GM21423 (cell line): Measurements from ENCODE around the gene KCNIP4.

Experiments used
- ATAC-seq: cut with Tn5 transposase; IDR thresholded peaks from one replicate; pipeline ENCODE4 v1.9.1; 2021; ENCODE audit warnings: mild to moderate bottlenecking, moderate library complexity; ENCODE audit not compliant: unreplicated experiment

Gene KCNIP4

DNA sequence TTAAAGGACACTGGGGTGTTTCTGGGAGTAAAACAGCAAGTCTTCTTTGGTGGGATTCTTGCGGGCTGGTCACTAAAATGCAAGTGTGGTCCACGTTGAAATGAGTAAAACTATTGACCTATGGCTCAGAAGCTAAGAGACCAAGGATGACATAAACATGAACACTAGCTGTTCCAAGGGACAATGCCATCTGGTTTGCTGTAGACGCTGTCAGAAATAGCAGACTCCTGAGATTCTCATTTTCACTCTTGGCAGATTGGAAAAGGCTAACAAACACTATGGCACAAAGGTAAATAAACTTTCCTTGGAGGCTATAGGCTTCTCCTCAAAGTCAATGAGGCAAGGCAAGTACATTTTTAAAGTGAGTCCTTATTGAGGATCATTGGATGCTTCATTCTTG lies 343.6 kb downstream of the KCNIP4 start:
- ATAC-seq = no peak

DNA sequence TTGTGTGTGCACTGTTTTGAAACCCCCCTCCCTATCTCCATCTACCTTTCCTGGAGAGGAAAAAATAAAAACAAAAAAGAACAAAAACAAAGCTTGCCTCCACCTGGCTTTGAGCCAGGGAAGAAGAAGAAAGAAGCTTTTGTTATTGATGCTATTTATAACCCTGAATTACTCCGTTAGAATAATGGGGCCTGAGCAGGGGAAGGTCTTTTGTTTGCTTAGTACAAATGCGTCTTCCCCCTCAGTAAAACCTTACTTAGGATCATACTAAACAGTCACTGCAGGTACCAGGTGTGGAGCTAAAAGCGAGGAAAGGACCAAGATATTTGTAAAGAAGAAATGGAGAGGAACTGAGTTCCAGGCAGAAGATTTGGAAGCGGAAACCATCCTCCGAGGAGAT lies 352.1 kb downstream of the KCNIP4 start:
- ATAC-seq = no peak

DNA sequence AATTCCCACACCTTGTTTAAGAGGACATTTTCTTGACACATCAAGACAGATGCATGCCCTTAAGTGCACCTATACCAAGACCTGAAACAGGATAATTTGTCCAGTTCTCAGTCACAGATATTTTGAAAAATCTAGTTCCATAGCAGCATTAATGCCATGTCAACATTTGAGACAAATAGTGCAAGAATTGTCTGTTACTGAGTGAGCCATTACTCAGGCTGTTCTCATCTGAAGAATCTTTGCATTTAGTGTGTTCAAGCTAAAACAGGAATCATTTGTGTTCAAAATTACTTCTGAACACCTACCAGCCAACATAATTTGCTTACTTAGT lies 354.9 kb downstream of the KCNIP4 start:
- ATAC-seq = no peak

DNA sequence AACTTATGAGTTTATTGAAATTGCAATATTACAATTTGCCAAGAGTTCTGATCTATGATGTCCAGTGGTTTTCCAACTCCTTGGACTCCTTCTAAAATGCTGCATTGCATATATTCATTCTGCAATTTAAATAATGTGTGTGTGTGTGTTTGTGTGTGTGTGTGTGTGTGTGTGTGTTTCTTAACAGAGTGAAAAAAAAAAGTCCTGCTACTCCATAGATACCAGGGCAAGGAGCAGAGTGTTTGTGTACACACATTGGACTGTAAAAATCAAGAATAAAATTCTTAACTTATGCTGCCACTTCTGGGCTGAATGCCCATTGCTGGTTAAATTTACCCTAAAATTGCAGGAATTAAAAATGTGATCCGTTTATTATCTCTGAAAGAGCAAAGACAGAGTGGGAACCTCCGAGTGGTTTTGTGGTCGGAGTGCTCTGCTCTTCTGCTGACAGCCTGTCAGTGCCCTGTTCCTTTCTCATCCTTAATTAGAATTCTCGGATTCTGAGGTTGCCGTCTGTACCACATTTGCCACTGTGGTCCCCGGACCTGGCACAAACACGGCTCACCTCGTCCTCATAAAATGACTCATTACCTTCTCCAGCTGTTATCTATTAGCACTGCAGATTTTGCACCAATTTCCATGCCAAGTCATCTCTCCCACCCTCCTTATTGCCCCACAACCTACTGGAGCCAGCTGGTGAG lies 355.5 kb downstream of the KCNIP4 start:
- no peak for ATAC-seq

DNA sequence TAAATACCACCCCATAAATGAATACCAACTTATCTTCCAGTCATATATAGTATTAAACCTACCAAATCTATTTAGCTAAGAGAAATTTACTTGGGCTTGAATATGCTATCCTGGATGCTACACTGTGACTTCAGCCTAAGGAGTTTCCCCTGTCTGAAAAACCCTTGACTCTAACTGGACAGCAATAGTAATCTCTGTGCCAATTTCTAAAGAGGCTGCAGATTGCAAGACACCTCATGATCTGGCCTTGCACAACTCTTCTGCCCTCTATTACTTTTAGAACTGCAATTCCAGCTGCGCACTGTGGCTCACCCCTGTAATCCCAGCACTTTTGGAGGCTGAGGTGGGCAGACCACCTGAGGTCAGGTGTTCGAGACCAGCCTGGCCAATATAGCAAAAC lies 371.5 kb downstream of the KCNIP4 start:
- no peak for ATAC-seq

DNA sequence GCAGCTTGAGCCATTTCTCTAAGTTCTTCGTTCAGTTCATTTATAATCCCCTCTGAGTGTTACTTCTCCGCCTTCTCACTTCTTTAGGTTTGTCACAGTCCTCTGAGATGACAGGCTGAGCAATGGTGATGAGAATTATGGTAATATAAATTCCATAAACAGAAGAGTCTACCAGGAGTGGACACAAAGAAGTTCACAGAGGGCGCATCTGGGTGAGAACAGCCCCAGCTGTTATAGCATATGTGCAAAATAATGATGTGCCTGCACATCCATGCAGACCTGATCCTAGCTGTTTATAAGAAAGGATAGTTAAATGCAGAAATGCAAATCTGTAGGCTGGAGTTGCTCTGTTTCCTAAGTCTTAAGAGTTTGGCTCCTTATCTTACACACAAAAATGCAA lies 377.5 kb downstream of the KCNIP4 start:
- ATAC-seq = no peak

DNA sequence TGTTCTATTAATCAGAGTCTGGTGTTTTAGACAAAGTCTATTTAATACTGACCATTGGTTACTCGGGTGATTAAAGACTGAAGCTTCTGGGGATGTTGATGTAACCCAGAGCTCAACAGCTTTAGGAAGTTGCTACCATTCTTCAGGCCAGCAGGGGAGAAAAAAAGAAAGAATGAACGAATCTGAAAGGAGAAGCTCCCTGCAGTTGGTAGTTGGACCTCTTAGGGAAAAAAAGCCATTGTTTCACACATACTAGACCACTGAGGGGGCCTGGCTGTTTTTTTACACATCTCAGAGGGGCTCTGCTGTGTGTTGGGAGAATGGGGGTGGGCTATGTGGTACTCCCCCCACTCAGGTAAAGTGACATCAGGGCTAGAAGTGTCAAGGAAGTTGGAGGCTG lies 378.9 kb downstream of the KCNIP4 start:
- ATAC-seq = no peak

DNA sequence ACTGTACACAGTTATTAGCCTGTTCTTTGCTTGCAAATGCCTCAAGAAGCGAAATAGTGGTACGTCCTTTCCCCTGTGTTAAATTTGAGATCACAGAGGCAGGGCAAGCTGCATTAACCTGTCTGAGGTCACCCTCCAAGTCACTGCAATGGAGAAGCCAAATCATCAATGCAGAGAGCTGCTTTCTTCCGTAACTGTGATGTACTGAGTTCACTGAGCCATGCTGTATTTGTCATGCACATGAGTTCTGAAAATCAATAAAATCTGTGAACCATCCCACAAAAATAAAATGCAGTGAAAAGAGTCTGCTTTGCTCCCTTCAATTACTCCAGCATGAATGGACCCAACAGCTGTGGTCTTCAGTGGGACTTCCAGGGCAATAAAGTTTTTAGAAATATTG lies 393.5 kb downstream of the KCNIP4 start:
- ATAC-seq = no peak

DNA sequence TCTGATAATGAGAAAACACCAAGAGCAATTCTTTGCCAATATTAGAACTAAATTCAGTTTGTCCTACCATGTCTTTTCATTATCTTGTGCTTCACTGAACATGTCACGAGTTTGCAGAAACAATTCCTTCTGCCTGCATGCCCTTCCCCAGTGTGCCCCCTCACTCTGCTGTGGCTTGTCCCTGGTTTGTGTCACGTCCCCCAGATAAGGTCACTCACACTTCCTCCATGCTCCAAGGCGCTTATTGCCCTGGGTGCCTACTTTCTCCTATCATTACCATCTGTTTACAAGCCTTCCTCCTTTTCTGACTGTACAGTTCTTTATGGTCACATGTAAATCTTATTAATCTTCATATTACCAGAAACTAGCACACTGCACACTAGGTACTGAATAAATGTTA lies 394.1 kb downstream of the KCNIP4 start:
- no peak for ATAC-seq

DNA sequence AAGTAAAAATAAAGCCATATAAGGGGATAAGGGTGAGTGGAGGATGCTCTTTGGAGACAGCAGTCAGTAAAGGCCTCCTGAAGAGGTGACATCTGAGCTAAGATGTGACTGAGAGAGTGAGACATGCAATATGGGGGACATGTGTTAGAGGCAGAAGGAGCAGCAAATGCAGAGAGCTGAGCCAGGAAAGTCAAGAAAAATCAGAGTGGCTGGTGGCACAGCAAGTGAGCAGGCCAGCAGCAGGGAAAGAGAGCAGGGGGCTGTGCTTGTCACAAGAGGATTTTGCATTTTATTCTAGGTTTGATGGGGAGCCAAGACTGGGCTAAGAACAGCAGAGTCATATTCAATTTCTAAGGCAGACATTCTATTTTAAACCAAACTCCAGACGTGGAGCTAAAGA lies 394.5 kb downstream of the KCNIP4 start:
- no peak for ATAC-seq

DNA sequence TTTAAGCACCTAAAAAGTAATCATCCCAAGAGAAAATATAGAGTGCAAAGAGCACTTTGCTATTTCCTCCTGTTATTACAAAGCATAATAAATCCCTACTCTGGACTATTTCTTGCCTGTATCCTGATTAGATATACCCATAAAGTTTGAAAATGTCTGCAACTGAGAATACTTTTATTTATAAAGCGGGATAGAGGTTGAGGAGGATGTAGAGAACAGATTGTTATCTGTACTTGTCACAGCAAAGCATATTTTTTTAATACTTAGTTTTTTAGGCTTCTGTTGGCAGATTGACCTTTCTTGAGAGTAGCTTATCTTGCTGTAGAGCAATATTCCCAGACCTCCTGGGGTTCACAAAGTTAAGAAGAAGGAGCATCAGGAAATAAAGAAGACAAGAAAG lies 396.1 kb downstream of the KCNIP4 start:
- ATAC-seq = no peak

DNA sequence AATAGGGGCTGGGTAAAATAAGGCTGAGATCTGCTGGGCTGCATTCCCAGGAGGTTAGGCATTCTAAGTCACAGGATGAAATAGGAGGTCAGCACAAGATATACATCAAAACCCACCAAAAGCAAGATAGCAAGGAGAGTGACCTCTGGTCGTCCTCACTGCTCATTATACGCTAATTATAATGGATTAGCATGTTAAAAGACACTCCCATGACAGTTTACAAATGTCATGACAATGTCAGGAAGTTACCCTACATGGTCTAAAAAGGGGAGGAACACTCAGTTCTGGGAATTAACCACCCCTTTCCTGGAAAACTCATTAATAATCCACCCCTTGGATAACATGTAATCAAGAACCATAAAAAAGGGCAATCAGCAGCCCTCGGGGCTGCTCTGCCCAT lies 403.6 kb downstream of the KCNIP4 start:
- ATAC-seq = no peak

DNA sequence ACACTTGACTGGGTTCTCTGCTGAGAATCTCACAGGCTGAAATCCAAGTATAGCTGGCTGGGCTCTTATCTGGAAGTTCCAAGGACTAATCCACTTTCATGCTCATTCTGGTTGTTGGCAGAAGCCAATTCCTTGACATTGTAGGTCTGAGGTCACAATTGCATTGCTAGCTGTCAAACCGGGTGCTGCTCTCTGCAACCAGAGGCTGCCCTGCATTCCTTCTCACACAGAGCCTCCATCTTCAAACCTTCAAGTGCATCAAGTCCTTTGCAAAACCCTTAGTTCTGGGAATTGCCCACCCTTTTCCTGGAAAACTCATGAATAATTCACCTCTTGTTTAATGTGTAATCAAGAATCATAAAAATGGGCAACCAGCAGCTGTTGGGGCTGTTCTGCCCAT lies 404.2 kb downstream of the KCNIP4 start:
- ATAC-seq = no peak

DNA sequence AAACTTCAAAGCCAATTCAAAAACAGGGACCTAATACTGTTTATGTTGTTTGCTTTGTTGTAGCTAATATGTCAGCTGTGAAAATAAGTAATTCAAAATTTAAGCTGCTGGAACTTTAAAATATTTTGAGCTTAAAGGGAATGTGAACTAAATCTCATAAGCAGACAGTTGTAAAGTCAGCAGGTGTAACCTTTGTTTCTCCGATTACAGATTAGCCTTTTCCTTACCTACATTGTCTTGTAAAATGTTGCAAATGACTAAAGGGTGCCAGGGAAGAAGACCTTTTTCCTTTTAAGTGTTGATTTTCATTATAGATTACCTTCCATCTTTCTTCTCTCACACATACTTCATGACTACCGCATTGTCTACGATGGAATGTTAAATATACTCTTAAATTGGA lies 405.1 kb downstream of the KCNIP4 start:
- no peak for ATAC-seq

DNA sequence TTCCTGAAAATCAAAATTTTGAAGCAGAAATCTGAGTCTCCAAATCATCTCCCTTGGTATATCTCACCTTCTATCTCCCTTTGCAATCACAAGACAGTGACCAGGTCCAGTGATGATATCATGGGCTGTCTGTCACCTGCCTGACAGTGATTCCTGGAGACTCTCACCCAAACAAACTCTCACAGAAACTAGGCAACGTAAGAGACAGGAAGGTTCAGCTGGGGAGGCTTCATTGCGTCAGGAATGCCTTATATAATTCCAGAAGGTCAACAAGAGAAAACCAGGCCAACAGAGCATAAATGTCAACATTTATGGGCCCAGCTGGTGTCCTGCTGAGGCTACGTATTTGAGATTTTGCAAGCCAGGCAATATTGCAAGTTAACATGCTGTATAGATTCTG lies 412.7 kb downstream of the KCNIP4 start:
- ATAC-seq = no peak

DNA sequence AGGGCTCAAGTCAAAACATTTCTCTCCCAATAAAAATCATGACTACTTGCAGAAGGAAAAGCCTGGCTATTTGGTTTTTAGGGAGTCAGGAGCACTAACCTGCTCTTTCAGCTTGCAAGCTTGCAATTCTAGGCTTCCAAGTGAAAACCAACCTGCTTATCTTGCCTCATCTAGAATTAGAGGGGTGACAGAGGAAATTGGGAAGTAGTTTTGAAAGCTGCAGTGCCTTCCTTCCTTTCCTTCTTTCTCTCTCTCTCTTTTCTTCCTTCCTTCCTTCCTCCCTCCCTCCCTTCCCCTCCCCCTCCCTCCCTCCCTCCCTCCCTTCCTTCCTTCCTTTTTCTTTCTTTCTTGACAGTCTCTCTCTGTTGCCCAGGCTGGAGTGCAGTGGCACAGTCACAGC lies 417.5 kb downstream of the KCNIP4 start:
- no peak for ATAC-seq

DNA sequence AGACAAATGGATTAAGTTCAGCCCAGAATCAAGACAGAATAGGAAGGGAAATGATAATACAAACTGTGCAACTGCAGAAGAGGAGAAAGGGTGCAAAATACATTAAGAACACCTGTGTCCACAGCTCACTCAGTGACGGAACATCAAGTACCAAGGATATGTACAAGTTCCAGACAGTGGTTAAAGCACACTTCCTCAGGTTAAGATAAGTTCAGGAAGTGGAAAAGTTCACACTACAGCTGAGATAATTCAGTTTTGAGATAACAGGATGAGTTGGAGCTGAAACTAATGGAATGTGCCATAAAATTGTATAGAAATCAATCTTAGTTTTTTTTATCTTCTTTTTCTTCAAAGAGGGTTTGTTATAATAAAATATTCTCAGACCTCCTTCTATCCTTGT lies 419.4 kb downstream of the KCNIP4 start:
- ATAC-seq = no peak

DNA sequence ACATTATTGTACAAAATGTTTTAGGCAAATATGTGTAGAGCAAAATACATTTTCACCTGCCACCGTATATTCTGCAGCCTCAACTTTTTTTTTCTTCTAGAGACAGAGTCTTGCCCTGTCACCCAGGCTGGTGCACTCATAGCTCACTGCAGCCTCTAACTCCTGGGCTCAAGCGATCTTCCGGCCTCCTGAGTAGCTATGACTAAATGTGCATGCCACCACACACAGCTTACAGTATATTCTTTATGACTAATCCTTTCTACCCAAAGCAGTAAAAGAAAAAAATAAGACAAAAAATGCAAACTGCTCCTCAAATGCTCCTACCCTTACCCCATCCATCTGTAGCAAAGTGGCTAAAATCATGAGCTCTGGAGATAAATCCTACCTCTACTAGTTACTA lies 426.3 kb downstream of the KCNIP4 start:
- no peak for ATAC-seq

DNA sequence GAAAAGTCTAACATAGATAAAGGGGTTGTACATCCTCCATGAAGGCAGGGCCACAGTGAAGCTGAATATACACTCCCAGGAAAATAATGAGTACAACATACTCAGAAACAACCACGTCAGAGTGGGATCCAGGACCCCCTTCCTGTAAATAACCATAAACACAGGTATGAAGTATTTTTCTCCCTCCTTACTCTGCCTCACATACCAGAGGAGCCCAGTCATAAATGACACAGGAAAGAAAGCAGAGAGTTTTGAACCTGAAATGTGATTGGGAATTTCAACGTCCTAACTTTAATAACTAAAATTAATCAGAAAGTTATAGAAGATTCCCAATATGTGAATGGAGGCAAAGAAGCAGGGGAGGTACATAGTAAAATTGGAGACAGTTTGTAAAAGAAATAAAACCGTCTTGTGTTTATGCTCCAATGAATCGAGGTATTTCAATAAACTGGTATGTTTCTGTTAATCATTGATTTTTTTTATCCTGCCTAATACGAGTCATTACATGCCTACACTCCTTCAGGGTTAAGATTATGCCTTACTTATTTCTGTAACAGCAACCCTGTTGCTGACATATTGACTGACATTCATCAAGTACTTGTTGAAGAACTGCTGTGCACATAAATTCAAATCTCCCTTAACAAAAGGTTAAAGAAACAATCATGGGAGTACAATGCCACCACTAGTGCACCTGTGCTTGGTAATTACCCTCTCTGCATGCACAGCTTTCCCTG lies 431.3 kb downstream of the KCNIP4 start:
- no peak for ATAC-seq

DNA sequence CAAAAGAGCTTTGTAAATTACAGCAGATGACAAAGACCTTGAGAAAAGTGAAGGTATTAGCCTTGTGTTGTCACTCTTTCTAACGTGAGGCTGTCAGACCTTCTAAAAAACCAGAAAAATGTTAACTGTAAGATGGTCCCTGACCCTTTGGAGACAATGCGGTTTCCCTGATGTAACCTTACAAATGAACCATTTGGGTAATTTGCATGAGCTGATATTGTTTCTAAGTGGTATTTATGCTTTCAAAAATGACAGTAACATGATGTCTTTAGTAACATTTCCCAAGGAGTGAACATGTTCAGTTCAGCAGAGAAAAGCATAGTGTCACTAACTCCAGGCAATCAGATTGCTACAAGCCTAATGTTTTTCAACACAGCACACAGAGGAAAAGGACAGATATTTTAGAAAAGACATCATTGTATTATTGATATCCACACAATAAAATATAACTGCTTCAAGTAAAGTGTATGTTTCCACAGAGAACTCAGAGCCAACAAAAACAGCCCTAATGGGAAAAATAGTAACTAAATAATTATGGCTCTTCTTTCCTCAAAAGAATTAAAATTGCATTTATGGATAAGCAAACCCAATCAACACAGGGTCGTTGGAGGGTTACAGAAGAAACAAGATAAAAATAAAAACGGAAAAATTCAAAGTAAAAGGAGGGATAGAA lies 434.4 kb downstream of the KCNIP4 start:
- no peak for ATAC-seq

DNA sequence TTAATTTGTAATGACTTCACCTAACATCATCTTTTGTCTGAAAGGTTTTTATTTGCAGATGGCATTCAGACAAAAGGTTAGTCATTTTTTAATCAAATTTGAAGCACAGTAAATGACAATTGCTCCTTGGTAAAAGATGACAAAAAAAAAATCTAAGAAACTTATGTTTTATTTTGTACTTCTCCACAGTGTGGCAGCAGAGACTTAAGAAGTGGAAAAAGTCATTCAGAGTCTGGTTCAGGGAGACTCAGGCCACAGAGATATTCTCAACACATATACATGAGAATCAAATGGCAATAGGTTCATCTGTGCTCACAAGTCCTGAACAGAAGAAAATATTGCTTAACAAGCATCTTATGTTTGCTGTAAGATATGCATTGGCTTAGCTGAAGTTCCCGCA lies 436.2 kb downstream of the KCNIP4 start:
- ATAC-seq = no peak

DNA sequence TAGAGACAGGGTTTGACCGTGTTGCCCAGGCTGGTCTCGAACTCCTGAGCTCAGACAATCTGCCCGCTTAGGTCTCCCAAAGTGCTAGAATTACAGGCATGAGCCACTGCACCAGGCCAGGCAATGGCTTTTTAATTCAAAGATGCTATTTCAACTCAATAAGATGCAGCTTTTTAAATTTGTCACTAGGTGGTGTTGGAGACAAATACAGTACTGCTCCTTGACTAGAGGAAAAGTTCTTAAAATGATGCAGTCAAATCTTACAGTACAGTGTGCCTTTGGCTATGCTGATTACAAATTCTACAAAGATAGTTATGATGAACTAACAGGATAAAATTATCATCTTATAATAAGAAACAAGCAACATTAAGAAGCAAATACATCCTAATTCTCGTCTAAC lies 441.1 kb downstream of the KCNIP4 start:
- ATAC-seq = no peak
